ENCODE measurements around the gene SEMA6A. TPM values are rescaled to one million over a fixed set of nuclear protein-coding genes. Genes with fewer than 3 reads are reported as not detected.

Gene SEMA6A
- total and polyA plus RNA-seq, 10 of the 15 experiments (the other 5 are each of a cell fraction or from before 2014, with no cell fraction given), result 0.16 to 10.2 (median 1.1) TPM

GRCh38 chr5:116554764-116555163 is 19.9 kb downstream of the SEMA6A start:
- ChIA-PET CTCF (interaction anchor here (0.6 to 5.0 kb wide), 5 partner anchors 9 to 417 kb away, joined by 3 to 38 read pairs (median 5); partner anchors contain the start of gene SEMA6A), POLR2A (interaction anchor here (0.6 kb wide), 1 partner anchor 97 kb away, joined by 4 read pairs; no protein-coding TSS in a partner anchor), RAD21 (ENCODE audit: unreplicated experiment) (interaction anchor here (0.7 to 4.9 kb wide), 9 partner anchors 9 to 416 kb away, joined by 3 to 29 read pairs (median 4); partner anchors contain the start of gene SEMA6A), SMC1A (ENCODE audit: uncharacterized antibody, unreplicated experiment) (interaction anchor here (0.7 to 4.4 kb wide), 13 partner anchors 10 to 418 kb away, joined by 3 to 44 read pairs (median 4); no protein-coding TSS in a partner anchor)
- Histone ChIP-seq H3K4me3 (no peak overlapping the region), H3K79me2 (ENCODE audit: control insufficient read depth, insufficient read depth, low read length) (no peaks in the 10 kb centered on the region), H3K27me3 (replicated peaks in 1 of 2; ENCODE audit: control insufficient read depth in 2 of 2, insufficient read depth in 2 of 2, low read length in 1 of 2) (no peaks in the 10 kb centered on the region), H3K9me3 (replicated peaks; ENCODE audit: control insufficient read depth, insufficient read depth, low read length) (no peaks in the 10 kb centered on the region), H3K27ac (ENCODE audit: control insufficient read depth, insufficient read depth) (no peak overlapping the region), H3K36me3 (ENCODE audit: control insufficient read depth in 2 of 2, insufficient read depth in 2 of 2, low read length in 1 of 2) (no peaks in the 10 kb centered on the region), H4K20me1 (ENCODE audit: control insufficient read depth, insufficient read depth) (no peaks in the 10 kb centered on the region), H3K9ac (ENCODE audit: control insufficient read depth, insufficient read depth, low read length) (no peak overlapping the region), H3K4me1 (ENCODE audit: control insufficient read depth, insufficient read depth, low read length) (no peaks in the 10 kb centered on the region), H3K4me2 (ENCODE audit: control insufficient read depth, insufficient read depth) (no peak overlapping the region), H2AFZ (ENCODE audit: control insufficient read depth, low read depth, low read length) (no peak overlapping the region)
- DNase-seq (ENCODE audit: low read depth, low spot score) (no peak), FAIRE-seq (no peak), ATAC-seq (no peak)
- no TSS peak for BruUV-seq (replicated peaks)
- WGBS (ENCODE audit: insufficient coverage, insufficient replicate concordance, low lambda C conversion rate, missing lambda C conversion rate), result 52% methylated on average over 2 of the region's 2 CpGs
- TF ChIP-seq RBBP5 (conservative IDR thresholded peaks at IDR 0.05), result no peak
- no peak for TF ChIP-seq GATAD2B (conservative IDR thresholded peaks at IDR 0.05; ENCODE audit: low read depth)
- intact Hi-C loops (cut with micrococcal nuclease; ENCODE audit: unreplicated experiment), result loop anchor here (5.0 kb wide), 1 partner anchor 417 kb away; no protein-coding TSS in a partner anchor
- in situ Hi-C loops (cut with MboI), result loop anchor here (25.0 kb wide), 1 partner anchor 417 kb away; no protein-coding TSS in a partner anchor

- ChIA-PET RAD21 (ENCODE audit: unreplicated experiment) (interaction anchor here (1.2 to 4.9 kb wide), 3 partner anchors 15 to 23 kb away, joined by 3 to 29 read pairs (median 14); partner anchors contain the start of gene SEMA6A), CTCF (interaction anchor here (5.0 kb wide), 1 partner anchor 18 kb away, joined by 38 read pairs; no protein-coding TSS in a partner anchor), SMC1A (ENCODE audit: uncharacterized antibody, unreplicated experiment) (interaction anchor here (0.9 to 1.3 kb wide), 2 partner anchors 20 to 416 kb away, joined by 3 read pairs; no protein-coding TSS in a partner anchor), POLR2A (interaction anchor here (1.1 kb wide), 1 partner anchor 13 kb away, joined by 4 read pairs; no protein-coding TSS in a partner anchor)
- Histone ChIP-seq H4K20me1 (ENCODE audit: control insufficient read depth, insufficient read depth) (no peaks in the 10 kb centered on the region), H3K27ac (ENCODE audit: control insufficient read depth, insufficient read depth) (no peak overlapping the region), H3K4me3 (no peak overlapping the region), H3K9ac (ENCODE audit: control insufficient read depth, insufficient read depth, low read length) (no peak overlapping the region), H2AFZ (ENCODE audit: control insufficient read depth, low read depth, low read length) (no peak overlapping the region), H3K4me2 (ENCODE audit: control insufficient read depth, insufficient read depth) (no peak overlapping the region), H3K4me1 (ENCODE audit: control insufficient read depth, insufficient read depth, low read length) (no peaks in the 10 kb centered on the region), H3K79me2 (ENCODE audit: control insufficient read depth, insufficient read depth, low read length) (no peaks in the 10 kb centered on the region), H3K9me3 (replicated peaks; ENCODE audit: control insufficient read depth, insufficient read depth, low read length) (no peaks in the 10 kb centered on the region; the same call in 2 of the 3 replicates), H3K27me3 (replicated peaks in 1 of 2; ENCODE audit: control insufficient read depth in 2 of 2, insufficient read depth in 2 of 2, low read length in 1 of 2) (no peaks in the 10 kb centered on the region), H3K36me3 (ENCODE audit: control insufficient read depth in 2 of 2, insufficient read depth in 2 of 2, low read length in 1 of 2) (no peaks in the 10 kb centered on the region)
- no peak for ATAC-seq
- no peak for FAIRE-seq
- TF ChIP-seq IKZF1 (conservative IDR thresholded peaks at IDR 0.05) (no peak), POLR2AphosphoS5 (IDR thresholded peaks at IDR 0.05; ENCODE audit: low read length) (no peak), MEF2A (IDR thresholded peaks at IDR 0.05; ENCODE audit: insufficient read depth, low read depth, low read length) (no peak)
- WGBS (ENCODE audit: insufficient coverage, insufficient replicate concordance, low lambda C conversion rate, missing lambda C conversion rate), result 62% methylated on average over 4 of the region's 4 CpGs
- intact Hi-C loops (cut with micrococcal nuclease; ENCODE audit: unreplicated experiment), result no loop called here
- no TSS peak for BruUV-seq (replicated peaks)
- no peak for DNase-seq (ENCODE audit: low read depth, low spot score)
- in situ Hi-C loops (cut with MboI), result loop anchor here (25.0 kb wide), 1 partner anchor 416 kb away; no protein-coding TSS in a partner anchor
These were observed 21.3 kb downstream of the SEMA6A start for GRCh38 chr5:116553366-116553765.
